GM21619 (cell line): Measurements from ENCODE around the gene MAD1L1.
A peak's percentile ranks its signal among the peaks of the same experiment; 100 is the strongest.

ENCODE experiments used
- ATAC-seq: cut with Tn5 transposase; IDR thresholded peaks from one replicate; pipeline ENCODE4 v1.9.1; 2021; ENCODE audit not compliant: unreplicated experiment

MAD1L1 gene

GRCh38 chr7:2219606-2220005, 13.1 kb downstream of the MAD1L1 start:
- ATAC-seq = no peak

DNA sequence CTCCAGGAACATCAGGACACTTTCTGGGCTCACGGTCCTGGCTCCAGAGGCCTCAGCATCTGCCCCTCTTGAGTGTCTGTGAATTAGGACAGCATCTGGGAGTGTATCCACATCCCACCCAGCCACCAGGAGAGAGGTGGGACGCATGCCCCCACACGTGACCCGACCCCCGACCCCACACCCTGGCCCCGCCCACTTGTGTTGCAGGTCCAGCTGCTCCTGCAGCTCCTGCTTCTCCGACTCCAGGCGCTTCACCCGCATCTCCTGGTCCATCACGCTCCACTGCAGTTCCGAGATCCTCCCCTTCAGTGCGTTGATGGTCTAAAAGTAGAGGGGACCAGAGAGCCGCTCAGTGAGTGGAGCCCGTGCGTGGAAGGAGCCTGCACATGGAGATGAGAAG, 13.6 kb downstream of the MAD1L1 start:
- ATAC-seq = no peak

GRCh38 chr7:2218444-2218785, 14.3 kb downstream of the MAD1L1 start:
- no peak for ATAC-seq

DNA sequence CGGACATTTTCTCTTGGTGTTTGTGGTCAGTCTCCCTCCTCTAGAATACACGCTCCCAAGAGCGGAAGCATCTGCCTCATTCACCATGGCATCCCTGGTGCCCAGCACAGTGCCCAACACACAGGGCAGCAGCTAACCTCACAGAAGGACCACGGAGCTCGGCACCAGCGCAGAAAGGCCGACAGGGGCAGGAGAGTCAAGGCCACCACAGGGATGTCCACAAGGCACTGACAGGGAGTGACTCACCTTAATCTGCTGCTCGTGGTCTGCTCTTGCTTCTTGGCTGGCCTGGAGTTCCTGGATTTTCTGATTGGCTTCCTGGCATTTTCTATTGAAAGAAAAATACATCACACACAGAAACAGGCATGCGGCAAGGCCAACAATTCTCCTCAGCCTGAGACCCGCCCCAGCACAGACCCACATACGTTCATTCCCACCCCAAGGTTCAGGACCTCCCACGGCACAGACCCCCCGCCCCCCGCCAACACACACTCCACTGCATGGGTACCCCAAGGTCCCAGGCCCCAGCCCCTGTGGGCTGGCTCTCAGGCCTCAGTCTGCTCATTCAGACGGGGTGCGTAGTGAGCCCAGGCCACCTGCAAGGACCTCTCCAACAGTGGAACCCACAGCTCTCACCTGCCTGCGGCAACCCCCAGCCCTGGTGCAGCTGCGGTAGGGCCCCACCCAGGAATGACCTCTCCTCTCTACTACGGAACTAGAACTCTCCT, 14.9 kb downstream of the MAD1L1 start:
- ATAC-seq = no peak

- no peak for ATAC-seq
Observed at GRCh38 chr7:2217206-2217605, 15.5 kb downstream of the MAD1L1 start.

DNA sequence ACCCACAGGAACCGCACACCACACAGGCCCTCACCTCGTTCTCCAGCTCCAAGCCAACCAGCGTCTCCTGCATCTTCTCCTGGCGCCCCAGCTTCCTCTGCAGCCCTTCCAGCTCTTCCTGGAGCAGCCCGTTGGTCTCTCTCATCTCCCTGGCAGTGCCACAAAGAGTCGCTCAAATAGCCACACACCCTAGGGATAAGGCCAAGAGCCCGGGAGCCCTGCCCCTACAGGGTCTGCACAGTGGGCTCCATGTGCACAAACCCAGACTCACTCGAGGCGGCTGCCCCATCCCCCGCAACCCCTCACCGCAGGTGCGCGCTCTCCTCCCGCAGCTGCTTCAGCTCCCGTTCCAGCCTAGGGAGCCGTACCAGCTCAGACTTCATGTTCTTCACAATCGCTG, 16.9 kb downstream of the MAD1L1 start:
- no peak for ATAC-seq

DNA sequence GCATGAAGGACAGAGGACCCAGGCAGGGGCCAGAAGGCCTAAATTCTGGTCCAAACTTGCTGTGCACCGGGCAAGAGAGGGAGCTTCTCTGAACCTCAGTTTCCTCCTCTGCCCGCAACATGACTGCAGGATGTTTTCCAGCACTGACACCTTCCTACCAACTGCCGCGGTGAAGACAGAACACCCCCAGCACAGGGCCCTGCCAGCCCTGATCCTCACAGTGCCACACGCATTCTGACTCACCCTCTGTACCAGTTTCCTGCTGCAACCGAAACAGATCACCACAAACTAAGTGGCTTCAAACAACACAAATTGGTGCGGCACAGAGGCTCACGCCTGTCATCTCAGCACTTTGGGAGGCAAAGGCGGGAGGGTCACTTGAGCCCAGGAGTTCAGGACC, 18.1 kb downstream of the MAD1L1 start:
- no peak for ATAC-seq

DNA sequence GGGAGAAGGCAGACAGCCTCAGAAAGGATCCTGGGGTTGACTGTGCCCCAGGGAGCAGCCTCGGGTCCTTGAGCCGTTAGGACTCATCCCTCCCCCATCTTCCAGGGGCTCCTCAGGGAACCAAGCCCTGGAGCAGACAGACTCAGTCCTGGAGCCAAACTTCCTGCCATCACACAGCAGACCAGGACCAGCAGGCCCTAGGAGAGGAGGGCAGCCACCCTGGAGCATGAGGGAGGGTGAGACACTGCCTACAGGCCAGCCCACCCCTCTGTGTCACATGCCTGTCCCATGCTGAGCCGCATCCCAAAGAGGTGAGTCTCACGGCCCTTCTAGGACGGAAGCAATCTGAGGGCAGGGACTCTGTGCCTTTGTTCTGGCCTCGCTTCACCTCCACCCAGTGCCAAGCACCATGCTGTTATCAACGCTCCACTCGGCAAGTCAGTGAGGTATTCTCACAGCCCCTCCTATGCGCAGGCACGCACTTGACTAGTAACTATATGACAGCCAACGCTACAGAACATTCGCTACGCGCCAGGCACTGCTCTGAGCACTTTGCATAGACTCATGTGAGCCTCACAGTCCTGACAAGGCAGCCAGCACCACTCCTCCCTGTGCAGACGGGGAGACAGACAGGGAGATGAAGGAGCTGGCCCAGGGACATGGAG, 19.1 kb downstream of the MAD1L1 start:
- no peak for ATAC-seq

GRCh38 chr7:2212906-2213305, 19.8 kb downstream of the MAD1L1 start:
- ATAC-seq = no peak

DNA sequence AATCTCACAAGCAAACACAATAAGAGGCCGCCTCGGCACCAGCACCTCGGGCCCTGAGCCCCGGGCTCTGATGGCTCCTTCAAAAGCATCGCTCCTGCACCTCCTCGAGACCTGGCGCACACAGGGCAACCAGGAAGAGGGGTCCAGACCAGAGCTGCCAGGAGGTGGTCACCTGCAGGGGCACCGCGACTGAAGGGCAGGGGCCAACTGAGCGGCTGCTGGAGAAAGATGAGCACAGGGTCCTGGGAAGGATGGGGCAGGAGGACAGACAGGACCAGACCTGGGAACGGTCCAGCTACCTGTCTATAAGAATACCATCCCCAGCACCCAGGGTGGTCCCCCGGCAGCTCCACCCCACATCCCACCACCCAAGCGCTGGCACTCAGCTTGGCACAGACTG, 20.8 kb downstream of the MAD1L1 start:
- ATAC-seq = no peak

GRCh38 chr7:2211259-2211880, 21.4 kb downstream of the MAD1L1 start:
- ATAC-seq = no peak

DNA sequence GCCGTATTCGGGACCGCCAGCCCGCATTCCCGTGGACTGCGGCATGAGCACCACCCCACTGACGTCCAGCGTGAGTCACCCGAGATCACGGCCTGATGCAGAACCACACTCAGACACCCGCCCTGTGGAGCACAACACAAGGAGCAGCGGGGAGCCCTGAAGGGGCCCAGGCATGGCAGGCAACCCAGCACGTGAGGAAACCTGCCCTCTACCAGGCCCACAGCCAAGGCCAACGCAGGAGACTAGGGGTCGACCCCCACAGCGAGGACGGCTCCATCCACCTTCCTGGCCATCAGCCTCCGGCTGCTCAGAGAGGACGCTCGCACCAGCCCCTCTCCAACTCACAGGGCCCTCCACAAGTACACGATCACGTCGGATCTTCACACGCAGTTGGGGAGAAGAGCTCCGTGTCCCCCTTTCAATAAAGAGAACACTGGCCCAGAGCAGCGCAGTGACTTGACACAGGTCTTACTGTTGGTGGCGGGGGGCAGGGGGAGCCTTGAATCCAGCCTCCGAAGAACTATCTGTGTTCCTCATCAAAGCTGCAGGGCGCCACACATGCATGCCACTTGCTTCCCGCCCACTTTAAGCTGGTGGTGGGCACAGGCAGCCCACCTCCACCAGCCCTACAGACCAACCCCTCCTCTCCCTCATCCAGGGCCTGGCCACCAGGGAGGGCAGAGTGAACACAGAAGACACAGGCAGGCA, 22.0 kb downstream of the MAD1L1 start:
- no peak for ATAC-seq

DNA sequence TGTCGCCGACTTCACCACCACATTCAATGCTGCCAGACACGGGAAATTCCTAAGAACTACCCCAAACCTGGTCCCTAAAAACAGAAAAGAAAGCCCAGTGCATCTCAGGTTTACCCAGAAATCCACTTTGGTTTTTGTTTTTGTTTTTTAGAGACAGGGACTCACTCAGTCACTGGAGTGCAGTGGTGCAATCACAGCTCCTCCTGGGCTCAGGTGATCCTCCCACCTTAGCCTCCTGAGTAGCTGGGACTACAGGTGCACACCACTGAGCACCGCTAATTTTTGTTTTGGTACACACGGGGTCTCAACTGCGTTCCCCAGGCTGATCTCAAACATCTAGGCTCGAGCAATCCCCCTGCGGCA, 22.8 kb downstream of the MAD1L1 start:
- peak; percentile 32 for ATAC-seq

- ATAC-seq = peak; percentile 46
Observed at GRCh38 chr7:2209146-2209960, 23.4 kb downstream of the MAD1L1 start.

DNA sequence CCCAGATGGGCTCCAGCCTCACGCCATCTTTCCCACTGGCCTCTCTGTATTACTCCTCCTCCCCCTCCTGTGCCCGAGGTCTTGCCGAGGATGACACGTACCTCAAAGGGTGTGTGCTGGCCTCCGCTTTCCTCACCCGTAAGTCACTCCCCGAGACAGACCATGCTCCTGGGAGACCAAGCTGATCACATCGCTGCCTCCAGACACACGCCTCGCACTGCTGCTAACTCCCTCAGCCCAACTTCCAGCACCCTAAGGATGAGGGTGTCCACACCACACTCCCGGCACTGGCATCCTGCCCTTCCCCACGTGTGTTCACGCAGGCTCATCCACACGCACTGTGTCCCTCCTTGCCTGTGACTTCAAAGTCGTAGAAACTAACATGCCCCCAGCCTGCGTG, 24.0 kb downstream of the MAD1L1 start:
- ATAC-seq = no peak

DNA sequence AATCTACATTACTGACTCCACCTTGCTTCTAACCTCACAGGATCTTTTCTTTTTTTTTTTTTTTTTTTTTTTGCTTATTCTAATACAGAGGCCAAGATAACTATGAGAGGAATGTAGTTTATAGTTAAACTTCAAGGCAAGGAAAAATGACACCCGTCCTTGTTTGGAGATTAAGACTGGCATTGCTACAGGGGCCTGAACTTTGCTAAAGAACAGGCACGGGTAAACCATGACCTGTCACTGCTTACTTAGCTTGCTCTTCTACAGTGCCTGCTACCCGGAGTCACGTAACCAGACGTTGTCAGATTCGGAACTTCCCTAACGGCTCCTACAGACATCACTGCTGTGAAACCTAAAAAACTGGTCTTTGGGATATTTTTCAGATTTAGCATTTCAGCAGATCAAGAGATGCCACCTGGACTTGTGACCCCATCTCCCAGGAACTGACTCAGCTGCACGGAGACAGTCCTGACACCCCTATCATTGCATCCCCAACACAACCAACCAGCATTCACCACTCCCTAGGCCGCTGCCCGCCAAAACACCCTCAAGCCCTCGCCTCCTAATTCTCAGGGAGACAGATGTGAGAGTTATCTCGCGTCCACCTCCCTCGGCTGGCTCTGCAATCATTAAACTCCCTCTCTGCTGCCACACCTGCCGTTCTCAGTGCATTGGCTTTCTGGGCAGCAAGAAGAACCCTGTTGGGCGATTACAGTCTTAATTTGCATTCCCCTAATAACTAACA, 27.5 kb downstream of the MAD1L1 start:
- ATAC-seq = no peak

- ATAC-seq = no peak
Observed at GRCh38 chr7:2204446-2204845, 28.3 kb downstream of the MAD1L1 start.

DNA sequence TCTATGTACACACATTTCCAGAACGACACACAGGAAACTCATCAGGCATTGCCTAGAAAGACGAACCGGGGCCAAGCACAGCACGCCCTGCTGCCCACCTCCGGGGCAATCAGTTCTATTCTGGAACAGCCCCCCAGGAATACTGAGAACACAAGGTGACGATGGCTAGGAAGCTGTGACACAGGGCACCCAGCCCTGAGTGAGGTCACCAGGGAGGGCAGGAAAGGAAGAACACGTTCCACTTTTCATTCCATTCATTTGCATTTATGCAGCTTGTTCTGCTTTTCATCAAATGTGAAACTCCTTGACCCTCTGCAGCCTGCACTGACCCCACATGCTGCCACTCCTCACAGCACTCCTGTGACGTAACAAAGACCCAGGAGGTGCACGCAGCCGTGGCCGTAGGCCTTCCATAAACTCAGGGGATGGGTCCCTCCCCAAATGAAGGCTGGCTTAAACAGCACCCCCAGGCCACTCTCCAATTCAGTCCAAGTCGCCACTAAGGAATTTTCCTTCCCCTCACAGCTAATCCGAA, 28.9 kb downstream of the MAD1L1 start:
- ATAC-seq = no peak

DNA sequence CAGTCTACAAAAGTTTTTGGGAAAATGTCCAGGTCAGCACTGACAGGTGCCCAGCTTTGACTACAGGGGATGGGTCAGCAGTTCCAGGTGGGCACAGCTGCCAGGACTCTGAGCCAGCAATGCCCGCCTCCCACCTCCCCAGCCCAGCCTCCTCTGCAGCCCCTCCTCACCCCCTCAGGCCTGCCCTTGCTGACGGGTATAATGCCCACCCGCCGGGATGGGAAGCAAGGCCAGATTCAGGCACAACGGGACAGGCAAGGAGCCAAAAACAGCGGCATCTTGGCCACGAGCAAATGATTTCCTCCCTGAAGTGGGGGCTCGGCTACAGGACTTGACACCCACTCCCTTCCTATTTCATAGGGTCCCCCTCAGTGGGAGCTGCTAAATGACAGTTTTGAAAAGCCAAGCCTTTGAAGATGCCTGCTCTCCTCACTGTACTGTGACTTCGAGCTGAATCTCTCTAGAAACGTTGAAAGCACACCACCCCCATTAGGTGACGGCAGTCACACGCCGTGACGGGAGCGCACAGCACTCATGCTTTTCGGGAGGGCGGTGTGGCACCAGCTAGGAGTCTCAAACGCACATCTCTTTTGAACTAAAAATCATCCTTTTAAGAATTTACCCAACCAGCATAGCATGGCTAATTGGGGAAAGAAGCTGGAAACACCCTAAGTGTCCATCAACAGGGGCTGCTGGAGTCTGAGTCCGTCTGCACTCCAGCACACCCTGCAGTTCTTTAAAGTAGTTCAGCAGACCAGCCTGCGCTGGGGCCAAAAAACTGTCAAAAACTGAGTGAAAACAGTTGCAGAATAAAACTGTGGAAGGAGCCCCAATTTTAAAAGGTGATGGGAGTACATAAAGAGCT, 29.6 kb downstream of the MAD1L1 start:
- ATAC-seq = no peak
